RWPE1 (cell line): ENCODE data around the gene GDPD5.

Source experiments
- CTCF ChIA-PET: fragments of 350-600 bp; sonication (Branson Sonifier 250); formaldehyde crosslinking; extraction: SDS; loops from one replicate; lab custom pipeline; 2021; lab: Yijun Ruan, JAX
- POLR2A ChIA-PET: fragments of 400-600 bp; formaldehyde crosslinking; extraction: SDS; loops from one replicate; lab custom pipeline; 2020; ENCODE audit warnings: antibody characterized with exemption; ENCODE audit not compliant: low non-redundant PET; lab: Yijun Ruan, JAX
- DNase-seq: peaks from one replicate; pipeline ENCODE4 v3.0.0; 2012; ENCODE audit warnings: low spot score
- H3K27ac ChIP-seq: fragments of 450-650 bp; 2 replicates; pipeline ENCODE4 v1.5.1; 2017
- CTCF ChIP-seq: fragments of 450-650 bp; conservative IDR thresholded peaks from 2 replicates; pipeline ENCODE4 v1.5.1; 2017; ENCODE audit warnings: low read depth, mild to moderate bottlenecking

The GDPD5 gene

GRCh38 chr11:75468534-75469340 is 57.0 kb downstream of the GDPD5 start:
- ChIA-PET POLR2A (interaction anchor here (0.6 kb wide), 2 partner anchors 24 to 104 kb away, joined by 3 to 4 read pairs; no protein-coding TSS in a partner anchor), CTCF (interaction anchor here (0.9 to 1.7 kb wide), 2 partner anchors 17 to 24 kb away, joined by 4 to 11 read pairs; no protein-coding TSS in a partner anchor)
- H3K27ac ChIP-seq, result no peak overlapping the region
- TF ChIP-seq CTCF, result no peak
- no peak for DNase-seq

GRCh38 chr11:75467881-75468280 is 57.9 kb downstream of the GDPD5 start:
- ChIA-PET CTCF (interaction anchor here (0.6 to 1.7 kb wide), 3 partner anchors 9 to 210 kb away, joined by 5 to 11 read pairs (median 6); no protein-coding TSS in a partner anchor), POLR2A (interaction anchor here (0.6 kb wide), 1 partner anchor 61 kb away, joined by 6 read pairs; no protein-coding TSS in a partner anchor)
- TF ChIP-seq CTCF, result no peak
- no peak overlapping the region for H3K27ac ChIP-seq
- no peak for DNase-seq

GRCh38 chr11:75467311-75467710 is 58.4 kb downstream of the GDPD5 start:
- TF ChIP-seq CTCF, result no peak
- POLR2A ChIA-PET, result interaction anchor here (0.6 kb wide), 1 partner anchor 61 kb away, joined by 6 read pairs; no protein-coding TSS in a partner anchor
- no peak overlapping the region for H3K27ac ChIP-seq
- CTCF ChIA-PET, result interaction anchor here (0.6 to 1.7 kb wide), 3 partner anchors 10 to 211 kb away, joined by 5 to 11 read pairs (median 6); no protein-coding TSS in a partner anchor
- no peak for DNase-seq

- CTCF ChIA-PET, result interaction anchor here (1.2 kb wide), 1 partner anchor 15 kb away, joined by 7 read pairs; no protein-coding TSS in a partner anchor
- no peak overlapping the region for H3K27ac ChIP-seq
- no peak for TF ChIP-seq CTCF
- no peak for DNase-seq
- POLR2A ChIA-PET, result no interaction called here
Observed at GRCh38 chr11:75465701-75466531, 59.8 kb downstream of the GDPD5 start.

GRCh38 chr11:75463106-75463774 is 62.5 kb downstream of the GDPD5 start:
- no peak for DNase-seq
- TF ChIP-seq CTCF, result no peak
- ChIA-PET POLR2A (no interaction called here), CTCF (interaction anchor here (0.5 kb wide), 1 partner anchor 788 kb away, joined by 9 read pairs; no protein-coding TSS in a partner anchor)
- H3K27ac ChIP-seq, result no peak overlapping the region
